BJ (cell line): ENCODE results near the gene UBASH3B. TPM values are rescaled to one million over a fixed set of nuclear protein-coding genes. Genes with fewer than 3 reads are reported as not detected.
"Not testable (repeated sequence)": the region's sequence is repeated elsewhere in the genome, so short reads cannot be mapped to it uniquely, and the experiment has no call there.

Source experiments
- CTCF ChIA-PET: fragments of 350-600 bp; formaldehyde crosslinking; extraction: SDS; loops from one replicate; lab custom pipeline; 2021; ENCODE audit warnings: antibody characterized with exemption, inconsistent platforms; lab: Yijun Ruan, JAX
- POLR2A ChIA-PET: fragments of 300-600 bp; sonication (Branson Sonifier 250); formaldehyde crosslinking; extraction: SDS; loops from one replicate; lab custom pipeline; 2021; ENCODE audit warnings: antibody characterized with exemption; lab: Charles Lee
- DNase-seq: peaks from one replicate; pipeline ENCODE4 v3.0.0-alpha.2; 2011; ENCODE audit warnings: low read depth
- H3K27me3 ChIP-seq: 2 replicates; pipeline ENCODE4 v1.6.0; 2011; ENCODE audit warnings: low read length; ENCODE audit not compliant: control insufficient read depth, insufficient read depth
- H3K36me3 ChIP-seq: 2 replicates; pipeline ENCODE4 v1.5.1; 2011; ENCODE audit warnings: low read length; ENCODE audit not compliant: control insufficient read depth, insufficient read depth
- H3K4me3 ChIP-seq: 2 replicates; pipeline ENCODE4 v1.5.1; 2011; ENCODE audit warnings: low read depth, mild to moderate bottlenecking, control low read depth, low read length
- CTCF ChIP-seq: IDR thresholded peaks from 2 replicates; pipeline ENCODE4 v1.5.1; 2011; ENCODE audit warnings: low read depth, mild to moderate bottlenecking, control low read depth, inconsistent platforms, low read length, moderate library complexity; ENCODE audit not compliant: insufficient read depth
- polyA plus RNA-seq: library from polyadenylated mRNA; depleted of rRNA; stranded (reverse); fragments of >200 nt; gene quantifications from 2 replicates; pipeline ENCODE4 v1.2.3, GENCODE V29; 2011

UBASH3B gene
- polyA plus RNA-seq, 1 experiment: 28.4 TPM

- Histone ChIP-seq H3K27me3 (no peaks in the 10 kb centered on the region), H3K4me3 (no peak overlapping the region)
Observed at GRCh38 chr11:122727101-122727929, 71.8 kb downstream of the UBASH3B start.

GRCh38 chr11:122728561-122728960, 73.0 kb downstream of the UBASH3B start:
- ChIA-PET CTCF (interaction anchor here (0.7 to 3.6 kb wide), 4 partner anchors 8 to 125 kb away, joined by 3 to 11 read pairs (median 4); no protein-coding TSS in a partner anchor), POLR2A (no interaction called here)
- no peak overlapping the region for H3K4me3 ChIP-seq
- DNase-seq: no peak
- H3K36me3 ChIP-seq: no peaks in the 10 kb centered on the region
- TF ChIP-seq CTCF: no peak
- H3K27me3 ChIP-seq: no peaks in the 10 kb centered on the region

More at GRCh38 chr11:122727101-122727929, 71.8 kb downstream of the UBASH3B start:
- POLR2A ChIA-PET: no interaction called here
- no peak for TF ChIP-seq CTCF
- H3K36me3 ChIP-seq: no peaks in the 10 kb centered on the region
- CTCF ChIA-PET: interaction anchor here (0.6 to 3.6 kb wide), 4 partner anchors 10 to 134 kb away, joined by 3 to 11 read pairs (median 6); no protein-coding TSS in a partner anchor
- no peak for DNase-seq

- no peak overlapping the region for H3K4me3 ChIP-seq
- ChIA-PET CTCF (interaction anchor here (0.7 to 3.6 kb wide), 3 partner anchors 10 to 125 kb away, joined by 3 to 11 read pairs (median 4); no protein-coding TSS in a partner anchor), POLR2A (no interaction called here)
- H3K36me3 ChIP-seq: no peaks in the 10 kb centered on the region
- no peaks in the 10 kb centered on the region for H3K27me3 ChIP-seq
- DNase-seq: no peak
- no peak for TF ChIP-seq CTCF
Observed at GRCh38 chr11:122729139-122729538, 73.6 kb downstream of the UBASH3B start.

- CTCF ChIA-PET, DNase-seq, POLR2A ChIA-PET, H3K27me3 ChIP-seq, H3K4me3 ChIP-seq, H3K36me3 ChIP-seq: not testable (repeated sequence)
Observed at GRCh38 chr11:122730694-122731093, 75.2 kb downstream of the UBASH3B start.

GRCh38 chr11:122731500-122731913, 76.0 kb downstream of the UBASH3B start:
- CTCF ChIA-PET: interaction anchor here (1.4 kb wide), 2 partner anchors 14 to 50 kb away, joined by 3 to 4 read pairs; no protein-coding TSS in a partner anchor
- POLR2A ChIA-PET: no interaction called here
- peak; percentile 71 for DNase-seq
- Histone ChIP-seq H3K4me3 (no peak overlapping the region), H3K36me3 (no peaks in the 10 kb centered on the region), H3K27me3 (no peaks in the 10 kb centered on the region)
- TF ChIP-seq CTCF: no peak
